HG02970 (cell line): Measurements from ENCODE around the gene ASTN1.

ENCODE experiments used
- ATAC-seq: cut with Tn5 transposase; IDR thresholded peaks from one replicate; pipeline ENCODE4 v1.9.1; 2021; ENCODE audit warnings: mild to moderate bottlenecking, moderate library complexity, moderate number of reproducible peaks; ENCODE audit not compliant: unreplicated experiment, low FRiP score

The ASTN1 gene

DNA sequence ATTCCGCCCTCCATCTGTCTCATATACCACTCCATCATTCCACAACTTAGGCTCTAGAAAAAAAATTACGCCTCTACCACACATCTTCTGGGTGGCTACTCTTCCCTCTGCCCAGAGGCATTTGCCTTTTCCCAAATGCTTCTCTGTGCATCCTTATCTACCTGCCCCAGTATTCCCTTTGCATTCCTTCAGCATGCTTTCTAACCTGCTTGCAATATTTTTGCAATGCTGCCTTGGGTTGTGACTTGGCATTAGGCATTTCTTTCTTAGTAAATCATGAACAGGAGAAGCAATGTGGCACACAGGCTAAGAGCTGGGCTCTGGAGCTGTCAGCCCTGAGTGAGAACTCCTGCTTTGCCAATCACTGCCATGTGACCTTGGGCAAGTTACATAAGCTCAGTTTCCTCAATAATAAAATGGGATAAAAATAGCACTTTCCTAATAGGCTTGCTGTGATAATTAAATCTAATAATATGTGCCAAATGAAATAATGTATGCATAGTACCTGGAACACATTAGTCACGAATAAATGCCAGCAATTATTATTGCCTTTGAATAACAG, 276.0 kb downstream of the ASTN1 start:
- ATAC-seq, result no peak

- no peak for ATAC-seq
Measured at GRCh38 chr1:176885751-176886150, 278.8 kb downstream of the ASTN1 start.

- no peak for ATAC-seq
Measured at GRCh38 chr1:176885341-176885740, 279.2 kb downstream of the ASTN1 start.

GRCh38 chr1:176884911-176885310, 279.6 kb downstream of the ASTN1 start:
- no peak for ATAC-seq

- ATAC-seq, result no peak
Measured at GRCh38 chr1:176884286-176884685, 280.2 kb downstream of the ASTN1 start.

GRCh38 chr1:176880955-176881595, 283.4 kb downstream of the ASTN1 start:
- ATAC-seq, result no peak

DNA sequence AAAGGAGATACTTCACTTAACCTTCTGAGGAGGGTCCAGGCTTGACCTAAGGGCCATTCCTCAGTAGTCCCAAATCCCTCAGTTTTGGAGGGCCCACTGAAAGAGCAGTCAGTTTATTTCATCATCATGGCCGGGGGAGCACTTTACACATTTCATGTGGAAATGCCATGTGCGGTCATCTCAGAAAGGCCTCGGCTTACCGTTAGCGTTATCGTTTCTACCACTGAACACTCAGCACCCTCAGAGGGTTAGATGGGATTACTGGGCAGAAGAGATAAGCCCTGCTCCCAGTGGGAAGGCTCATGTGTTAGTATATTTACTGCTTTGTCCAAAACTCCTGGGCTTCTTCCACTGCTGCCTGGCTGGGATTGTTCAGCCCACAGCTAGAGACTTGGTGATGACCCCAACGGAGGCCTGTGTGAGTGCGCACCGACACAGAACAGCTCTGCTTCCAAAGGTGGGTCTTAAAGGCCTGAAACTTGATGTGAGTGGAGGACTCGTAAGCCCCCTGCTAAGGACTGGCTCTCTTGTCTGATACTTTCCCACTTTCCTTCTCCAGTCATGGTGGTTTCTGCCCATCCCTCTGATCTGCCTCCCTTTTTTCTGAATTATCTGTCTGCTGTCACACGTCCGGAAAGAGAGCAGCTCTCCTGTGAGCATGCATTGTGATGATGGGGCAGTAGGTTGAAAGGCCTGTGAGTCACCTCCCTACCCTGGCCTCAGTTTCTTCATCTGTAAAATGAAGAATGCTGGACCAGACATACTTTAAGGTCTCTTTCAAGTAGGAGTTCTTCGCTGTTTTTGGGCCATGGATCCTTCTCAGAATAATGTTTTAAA, 284.5 kb downstream of the ASTN1 start:
- ATAC-seq, result no peak

DNA sequence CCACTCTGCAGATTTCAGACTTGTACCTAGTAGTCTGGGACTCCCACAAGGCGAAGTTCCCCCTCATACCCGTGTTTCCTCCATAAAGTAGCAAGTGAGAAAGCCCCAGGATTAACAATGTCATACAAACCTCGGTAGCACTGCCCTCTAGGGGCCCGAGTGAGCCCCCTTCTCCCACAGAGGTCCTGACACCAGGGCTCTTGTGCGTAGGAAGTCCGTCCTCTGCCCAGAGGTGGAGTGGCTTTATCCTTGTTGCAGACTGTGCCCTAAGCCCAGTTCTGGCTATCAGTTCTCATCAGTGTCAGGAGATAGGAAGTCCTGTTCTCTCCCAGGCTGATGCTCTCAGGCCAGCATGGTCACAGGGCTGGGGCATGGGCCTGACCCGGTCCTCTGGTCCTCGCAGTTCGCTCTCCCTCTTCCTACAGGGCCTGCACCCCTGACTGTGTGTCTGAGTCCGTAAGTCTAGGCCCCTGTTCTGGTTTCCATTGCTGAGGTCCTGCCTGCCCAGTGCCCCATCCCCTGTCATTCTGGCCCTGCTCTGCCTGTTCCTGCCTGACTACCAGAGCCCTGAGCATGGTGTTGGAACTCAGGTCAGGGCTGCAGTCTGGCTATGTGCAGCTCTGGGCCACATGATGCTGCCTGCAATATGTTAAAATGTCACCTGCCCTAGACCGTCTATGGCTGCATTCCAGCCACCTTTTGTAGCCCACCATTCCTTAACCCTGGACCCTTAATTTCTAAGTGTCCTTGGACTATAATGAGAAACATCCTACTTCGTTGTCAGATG, 285.6 kb downstream of the ASTN1 start:
- ATAC-seq, result no peak

DNA sequence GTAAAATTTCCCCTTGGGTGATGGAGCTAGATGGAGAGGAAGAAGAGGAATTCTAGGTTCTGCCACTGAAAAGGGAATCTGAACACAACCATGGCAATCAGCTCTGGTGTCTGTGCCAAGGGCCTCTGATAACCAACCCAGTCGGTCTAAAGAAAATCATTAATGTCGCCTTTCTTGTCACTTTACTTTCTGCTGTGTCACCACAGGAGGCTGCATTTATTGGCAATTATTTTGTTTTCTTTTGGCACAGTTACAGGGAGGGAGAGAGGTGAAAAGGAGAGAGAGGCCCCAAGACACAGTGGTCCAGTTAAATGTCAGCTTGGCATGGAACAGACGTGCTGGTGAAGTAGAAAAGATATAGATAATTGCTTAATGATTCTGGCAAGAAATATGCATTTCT, 287.0 kb downstream of the ASTN1 start:
- ATAC-seq, result no peak

DNA sequence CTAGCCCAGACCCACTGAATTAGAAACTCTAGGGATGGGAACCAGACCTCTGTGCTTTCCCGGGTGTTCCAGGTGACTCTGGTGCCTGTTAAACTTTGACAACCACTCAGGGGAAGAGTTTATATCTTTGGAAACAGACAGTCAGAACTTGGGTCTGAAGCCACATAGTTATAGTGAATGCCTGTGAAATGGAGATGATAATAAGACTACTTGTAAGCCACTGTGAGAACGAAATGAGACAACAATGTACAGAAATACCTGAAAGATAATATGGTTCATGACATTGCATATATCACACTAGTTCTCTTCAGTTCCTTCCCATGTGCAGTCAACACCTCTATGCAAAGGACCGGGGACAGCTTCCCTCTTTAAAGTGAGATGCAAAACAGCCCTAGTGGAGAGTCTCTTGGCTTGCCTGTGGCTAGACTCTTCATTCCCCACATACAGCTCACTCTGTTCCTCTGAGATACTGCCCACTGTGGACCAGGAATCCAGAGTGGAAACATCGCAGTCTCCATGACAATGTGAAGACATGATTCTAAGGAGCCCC, 287.5 kb downstream of the ASTN1 start:
- ATAC-seq, result no peak

GRCh38 chr1:176869577-176869976, 294.9 kb downstream of the ASTN1 start:
- no peak for ATAC-seq

- ATAC-seq, result no peak
Measured at GRCh38 chr1:176866011-176866714, 298.3 kb downstream of the ASTN1 start.

DNA sequence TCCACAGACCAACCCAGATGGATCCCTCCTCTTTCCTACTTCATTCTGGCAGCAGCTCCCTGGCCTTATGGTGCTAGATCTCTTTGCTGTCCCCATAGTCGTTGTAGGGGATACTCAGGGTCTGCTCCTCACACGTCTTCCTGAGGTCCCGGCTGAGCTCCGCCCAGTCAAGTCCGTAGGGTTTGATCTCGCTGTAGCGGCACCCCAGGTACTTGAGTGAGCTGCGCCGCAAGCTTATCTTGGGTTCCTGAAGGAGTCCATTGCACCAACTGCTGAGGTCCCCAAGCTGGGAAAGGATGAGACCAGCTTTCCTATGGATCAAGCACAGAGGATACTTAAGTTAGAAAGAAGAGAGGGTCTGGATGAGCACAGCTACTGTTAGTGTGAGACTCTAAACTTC, 300.3 kb downstream of the ASTN1 start:
- ATAC-seq, result no peak

GRCh38 chr1:176863613-176864012, 300.9 kb downstream of the ASTN1 start:
- ATAC-seq, result no peak

DNA sequence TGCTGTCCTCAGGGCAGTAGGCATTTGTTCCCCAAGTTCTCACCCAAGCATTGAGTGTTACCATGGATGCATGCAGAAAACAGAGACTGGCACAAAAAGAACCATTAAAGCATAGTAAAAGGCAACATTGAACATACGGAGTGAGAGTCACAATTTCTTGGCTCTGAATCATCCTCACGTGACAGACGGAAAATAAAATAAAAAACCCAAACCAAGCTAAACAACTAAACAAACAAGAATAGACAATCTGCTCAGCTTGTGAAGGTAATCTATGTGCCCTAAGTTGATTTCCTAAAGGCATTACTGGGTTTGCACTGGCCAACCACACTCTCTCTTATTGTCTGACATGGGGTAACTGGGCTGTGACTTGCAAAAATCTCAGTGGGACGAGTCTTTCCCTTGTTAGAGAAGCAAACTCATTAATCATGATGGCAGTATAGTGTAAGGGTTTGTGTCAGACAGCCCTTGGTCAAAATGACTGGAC, 306.0 kb downstream of the ASTN1 start:
- no peak for ATAC-seq

- no peak for ATAC-seq
Measured at GRCh38 chr1:176857632-176858031, 306.9 kb downstream of the ASTN1 start.

GRCh38 chr1:176854758-176855745, 309.5 kb downstream of the ASTN1 start:
- ATAC-seq, result no peak

DNA sequence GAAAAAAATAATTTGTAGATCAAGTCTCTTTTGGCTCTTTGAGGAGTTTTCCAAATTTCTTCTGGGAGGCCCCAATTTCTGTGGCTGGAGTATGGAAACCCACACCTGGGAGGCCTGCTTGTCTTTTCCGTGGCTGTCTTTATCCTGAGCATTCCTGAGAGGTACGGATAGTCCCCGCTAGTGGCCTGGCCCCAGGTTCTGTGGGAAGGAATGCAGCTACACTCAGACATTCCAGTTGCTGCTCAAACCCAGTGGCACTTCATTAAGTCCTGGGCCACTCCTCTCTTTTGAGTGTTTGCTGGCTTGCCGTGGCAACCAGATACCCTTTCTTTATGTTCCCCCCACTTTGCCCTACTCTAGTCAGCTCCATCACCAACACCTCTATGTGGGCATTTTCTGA, 310.4 kb downstream of the ASTN1 start:
- no peak for ATAC-seq

DNA sequence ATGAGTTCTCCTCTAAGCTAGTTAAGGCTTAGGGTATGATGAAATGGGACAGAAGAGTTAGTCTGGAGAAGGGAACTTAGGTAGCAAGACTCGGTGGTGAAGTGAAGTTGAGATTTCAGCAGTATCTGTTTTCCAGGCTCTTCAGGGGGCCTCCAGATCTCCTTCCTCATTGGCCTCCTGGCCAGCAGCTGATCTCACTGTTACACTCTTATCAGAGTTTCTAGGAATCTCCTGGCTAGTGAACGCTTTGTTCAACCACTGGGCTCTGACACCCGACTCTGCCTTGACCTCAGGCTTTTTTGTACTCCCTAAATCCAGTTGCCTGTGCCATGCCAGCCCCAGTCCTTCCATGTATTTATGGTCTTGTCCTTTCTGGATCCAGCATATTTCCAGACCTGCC, 311.0 kb downstream of the ASTN1 start:
- ATAC-seq, result no peak
